ENCODE results near the gene MXRA7.

- TF ChIP-seq REST (IDR thresholded peaks at IDR 0.05; ENCODE audit: insufficient read depth in 1 of 2, low read depth in 2 of 2, low read length in 2 of 2) (no peak), POLR2AphosphoS5 (IDR thresholded peaks at IDR 0.05; ENCODE audit: low read depth, low read length) (no peak), SIN3A (IDR thresholded peaks at IDR 0.05; ENCODE audit: borderline replicate concordance, insufficient read depth, low read length) (no peak), TAF1 (IDR thresholded peaks at IDR 0.05; ENCODE audit: borderline replicate concordance, insufficient read depth, low read length) (no peak)
Measured at GRCh38 chr17:76683011-76683755, 27.6 kb downstream of the MXRA7 start.

Data from PFSK-1 (cell line).